ENCODE measurements around the gene POLR1H. TPM values are rescaled to one million over a fixed set of nuclear protein-coding genes. Genes with fewer than 3 reads are reported as not detected.

The POLR1H gene
- total RNA-seq, 2 experiments from 2014 or later = 36.5 to 39.4 TPM

DNA sequence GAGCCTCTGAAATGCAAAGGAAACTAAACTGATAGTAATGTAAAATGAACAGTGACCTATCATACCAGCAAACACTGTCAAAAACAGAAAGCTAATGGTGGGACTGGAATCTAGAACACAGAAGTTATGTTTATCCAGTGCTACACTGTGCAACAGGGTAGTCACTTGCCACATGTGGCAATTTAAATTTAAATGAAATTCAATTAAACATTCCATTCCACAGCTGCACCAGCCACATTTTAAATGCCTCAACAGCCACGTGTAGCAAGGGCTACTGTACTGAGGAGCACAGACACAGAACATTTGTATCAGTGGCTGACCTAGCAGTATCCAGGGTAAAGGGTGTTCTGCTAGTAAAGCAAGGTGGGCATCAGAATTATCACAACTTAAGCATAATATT is 5.6 kb upstream of the POLR1H start:
- H3K4me3 Mint-ChIP-seq = no peak overlapping the region
- H3K27ac ChIP-seq (ENCODE audit: low read depth in 1 of 2, low read length in 2 of 2) = no peak overlapping the region
- no peaks in the 10 kb centered on the region for H3K9me3 ChIP-seq (ENCODE audit: control insufficient read depth in 1 of 2, insufficient read depth in 1 of 2, low read length in 2 of 2)
- intact Hi-C loops (cut with DNase I, micrococcal nuclease) = no loop called here
- TF ChIP-seq, protein P1, sequence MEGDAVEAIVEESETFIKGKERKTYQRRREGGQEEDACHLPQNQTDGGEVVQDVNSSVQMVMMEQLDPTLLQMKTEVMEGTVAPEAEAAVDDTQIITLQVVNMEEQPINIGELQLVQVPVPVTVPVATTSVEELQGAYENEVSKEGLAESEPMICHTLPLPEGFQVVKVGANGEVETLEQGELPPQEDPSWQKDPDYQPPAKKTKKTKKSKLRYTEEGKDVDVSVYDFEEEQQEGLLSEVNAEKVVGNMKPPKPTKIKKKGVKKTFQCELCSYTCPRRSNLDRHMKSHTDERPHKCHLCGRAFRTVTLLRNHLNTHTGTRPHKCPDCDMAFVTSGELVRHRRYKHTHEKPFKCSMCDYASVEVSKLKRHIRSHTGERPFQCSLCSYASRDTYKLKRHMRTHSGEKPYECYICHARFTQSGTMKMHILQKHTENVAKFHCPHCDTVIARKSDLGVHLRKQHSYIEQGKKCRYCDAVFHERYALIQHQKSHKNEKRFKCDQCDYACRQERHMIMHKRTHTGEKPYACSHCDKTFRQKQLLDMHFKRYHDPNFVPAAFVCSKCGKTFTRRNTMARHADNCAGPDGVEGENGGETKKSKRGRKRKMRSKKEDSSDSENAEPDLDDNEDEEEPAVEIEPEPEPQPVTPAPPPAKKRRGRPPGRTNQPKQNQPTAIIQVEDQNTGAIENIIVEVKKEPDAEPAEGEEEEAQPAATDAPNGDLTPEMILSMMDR (IDR thresholded peaks at IDR 0.05) = no peak
- peaks cover 21% of the 10 kb centered on the region for H3K36me3 ChIP-seq (ENCODE audit: insufficient read depth, low read length)
- DNase-seq = no peak
- no peaks in the 10 kb centered on the region for H3K9me3 Mint-ChIP-seq
- no peak overlapping the region for H3K27ac Mint-ChIP-seq
- no peak overlapping the region for H3K4me3 ChIP-seq (ENCODE audit: low read length)
- ATAC-seq (ENCODE audit: poor library complexity) = no peak
- H3K4me1 ChIP-seq (ENCODE audit: insufficient read depth, low read length) = peaks cover 7% of the 10 kb centered on the region
- H3K36me3 Mint-ChIP-seq (ENCODE audit: low read depth) = peaks cover 70% of the 10 kb centered on the region
- H3K4me1 Mint-ChIP-seq (ENCODE audit: low read depth) = peaks cover 6% of the 10 kb centered on the region
- no peaks in the 10 kb centered on the region for H3K27me3 ChIP-seq (ENCODE audit: control insufficient read depth in 1 of 2, insufficient read depth in 2 of 2, low read length in 2 of 2)
- ChIA-PET POLR2A (no interaction called here), CTCF (interaction anchor here (0.5 kb wide), 1 partner anchor 61 kb away, joined by 3 read pairs; no protein-coding TSS in a partner anchor)
- H3K27me3 Mint-ChIP-seq = no peaks in the 10 kb centered on the region

DNA sequence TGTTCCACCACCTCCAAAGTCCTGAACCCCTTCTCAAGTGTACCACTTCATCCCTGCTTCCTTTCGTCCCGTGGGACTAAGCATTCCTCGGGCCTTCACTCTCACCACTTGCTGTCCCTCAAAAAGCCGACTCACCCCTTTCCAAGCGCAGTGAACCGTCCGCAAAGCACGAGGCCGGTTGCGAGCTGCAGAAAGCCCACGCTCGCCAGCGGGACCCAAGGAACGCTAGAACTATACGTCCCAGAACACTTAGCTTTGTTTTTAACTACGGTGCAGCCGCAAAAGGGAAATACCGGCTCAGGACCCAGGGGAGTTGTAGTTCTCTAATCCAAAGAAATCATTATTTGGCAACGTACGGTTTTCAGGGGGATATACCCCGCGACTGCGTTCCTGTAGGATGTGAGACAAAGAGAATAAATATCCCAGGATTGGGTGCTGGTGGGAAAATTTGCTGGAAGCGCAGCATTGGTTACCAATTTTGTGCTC is 416 bp upstream of the POLR1H start:
- peaks cover 40% of the 10 kb centered on the region for H3K4me1 Mint-ChIP-seq (ENCODE audit: low read depth)
- H3K27ac Mint-ChIP-seq = peak overlapping the region; percentile 97
- ATAC-seq (ENCODE audit: poor library complexity) (peak; percentile 27), DNase-seq (peak in 4 of 14 experiments; percentile 24 to 70 (median 48))
- H3K4me3 Mint-ChIP-seq = peak overlapping the region; percentile 95
- intact Hi-C loops (cut with DNase I, micrococcal nuclease) = loop anchor here (5.0 to 10.0 kb wide), 4 partner anchors 116 to 1894 kb away; partner anchors contain the start of genes HLA-A (in 2 of the 2), NELFE (in 1 of the 2), SKIC2 (in 1 of the 2) and TRIM39 (in 1 of the 2)
- POLR2A ChIA-PET = interaction anchor here (0.7 to 3.3 kb wide), 20 partner anchors 9 to 1912 kb away, joined by 3 to 13 read pairs (median 4); partner anchors contain the start of genes ABCF1, RNF39 and TRIM39
- H3K27me3 Mint-ChIP-seq = no peaks in the 10 kb centered on the region
- H3K36me3 ChIP-seq (ENCODE audit: insufficient read depth, low read length) = peaks cover 41% of the 10 kb centered on the region
- H3K4me3 ChIP-seq (ENCODE audit: low read length) = peak overlapping the region; percentile 89
- no peaks in the 10 kb centered on the region for H3K9me3 Mint-ChIP-seq
- CTCF ChIA-PET = interaction anchor here (1.3 to 3.2 kb wide), 3 partner anchors 43 to 93 kb away, joined by 3 to 7 read pairs (median 6); no protein-coding TSS in a partner anchor
- H3K36me3 Mint-ChIP-seq (ENCODE audit: low read depth) = peaks cover 72% of the 10 kb centered on the region
- H3K27me3 ChIP-seq (ENCODE audit: control insufficient read depth in 1 of 2, insufficient read depth in 2 of 2, low read length in 2 of 2) = no peaks in the 10 kb centered on the region
- peaks cover 23% of the 10 kb centered on the region for H3K4me1 ChIP-seq (ENCODE audit: insufficient read depth, low read length)
- TF ChIP-seq, protein P1 (IDR thresholded peaks at IDR 0.05) = no peak
- peak overlapping the region; percentile 89 to 94 for H3K27ac ChIP-seq (ENCODE audit: low read depth in 1 of 2, low read length in 2 of 2)
- no peaks in the 10 kb centered on the region for H3K9me3 ChIP-seq (ENCODE audit: control insufficient read depth in 1 of 2, insufficient read depth in 1 of 2, low read length in 2 of 2)

DNA sequence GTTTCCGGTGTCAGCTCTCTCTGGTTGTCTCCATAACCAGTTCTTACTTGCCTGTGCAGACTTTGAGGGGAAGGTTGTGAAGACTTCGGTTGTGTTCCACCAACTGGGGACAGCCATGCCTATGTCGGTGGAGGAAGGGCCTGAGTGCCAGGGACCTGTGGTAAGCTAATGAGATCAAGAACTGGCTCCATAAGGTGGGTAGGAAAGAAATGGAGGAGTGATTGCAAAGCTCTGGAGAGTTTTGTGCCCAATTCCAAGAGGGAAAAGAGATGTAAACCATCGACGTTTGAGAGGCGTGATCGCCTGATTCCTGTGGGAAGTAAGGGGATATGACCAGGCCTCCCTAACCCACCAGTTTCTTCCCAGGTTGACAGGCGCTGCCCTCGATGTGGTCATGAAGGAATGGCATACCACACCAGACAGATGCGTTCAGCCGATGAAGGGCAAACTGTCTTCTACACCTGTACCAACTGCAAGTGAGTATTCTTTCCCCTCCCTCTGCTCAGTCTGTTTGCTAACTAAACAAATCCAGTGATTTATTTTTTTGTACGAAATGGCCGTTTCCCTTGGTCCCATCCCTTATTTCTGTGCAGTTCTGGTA is 893 bp downstream of the POLR1H start:
- POLR2A ChIA-PET = interaction anchor here (1.0 to 3.3 kb wide), 11 partner anchors 9 to 412 kb away, joined by 3 to 13 read pairs (median 6); partner anchors contain the start of genes RNF39, TRIM26 and TRIM39

More for the DNA sequence above, 893 bp downstream of the POLR1H start:
- H3K27me3 Mint-ChIP-seq = no peaks in the 10 kb centered on the region
- H3K27ac ChIP-seq (ENCODE audit: low read depth in 1 of 2, low read length in 2 of 2) = peak overlapping the region; percentile 89 to 94
- H3K27ac Mint-ChIP-seq = peak overlapping the region; percentile 97
- H3K4me1 Mint-ChIP-seq (ENCODE audit: low read depth) = peaks cover 53% of the 10 kb centered on the region
- no peaks in the 10 kb centered on the region for H3K27me3 ChIP-seq (ENCODE audit: control insufficient read depth in 1 of 2, insufficient read depth in 2 of 2, low read length in 2 of 2)
- peaks cover 72% of the 10 kb centered on the region for H3K36me3 Mint-ChIP-seq (ENCODE audit: low read depth)
- H3K36me3 ChIP-seq (ENCODE audit: insufficient read depth, low read length) = peaks cover 36% of the 10 kb centered on the region
- intact Hi-C loops (cut with DNase I, micrococcal nuclease) = loop anchor here (5.0 to 10.0 kb wide), 4 partner anchors 117 to 1893 kb away; partner anchors contain the start of genes HLA-A (in 2 of the 2), NELFE (in 1 of the 2), SKIC2 (in 1 of the 2) and TRIM39 (in 1 of the 2)
- DNase-seq = peak in 6 of 14 experiments; percentile 22 to 85 (median 42)
- peak; percentile 33 for ATAC-seq (ENCODE audit: poor library complexity)
- TF ChIP-seq, protein P1 (IDR thresholded peaks at IDR 0.05) = no peak
- H3K9me3 ChIP-seq (ENCODE audit: control insufficient read depth in 1 of 2, insufficient read depth in 1 of 2, low read length in 2 of 2) = no peaks in the 10 kb centered on the region
- CTCF ChIA-PET = interaction anchor here (1.2 to 3.2 kb wide), 3 partner anchors 41 to 71 kb away, joined by 5 to 7 read pairs (median 6); no protein-coding TSS in a partner anchor
- H3K4me3 Mint-ChIP-seq = peak overlapping the region; percentile 95
- peak overlapping the region; percentile 89 for H3K4me3 ChIP-seq (ENCODE audit: low read length)
- peaks cover 29% of the 10 kb centered on the region for H3K4me1 ChIP-seq (ENCODE audit: insufficient read depth, low read length)
- no peaks in the 10 kb centered on the region for H3K9me3 Mint-ChIP-seq
